Hematopoietic multipotent progenitor cell treated with erythropoietin and hydrocortisone succinate and interleukin-3 and kit ligand, for 15 days (in vitro differentiated cells): Measurements from ENCODE around the gene TSPYL2.
A peak's percentile ranks its signal among the peaks of the same experiment; 100 is the strongest.

Experiments used
- DNase-seq: peaks from one replicate; pipeline ENCODE4 v3.0.0-alpha.2; 2015; ENCODE audit warnings: low spot score

TSPYL2 gene

GRCh38 chrX:53081925-53082772, at the start of gene TSPYL2:
Gene TSPYL2, plus strand, starts transcription at chrX:53082367. Its CDS starts 132 bp downstream, at chrX:53082499.
- peak; percentile 80 for DNase-seq

- DNase-seq, result no peak
Observed at GRCh38 chrX:53036149-53036548, 46.0 kb upstream of the TSPYL2 start.

DNA sequence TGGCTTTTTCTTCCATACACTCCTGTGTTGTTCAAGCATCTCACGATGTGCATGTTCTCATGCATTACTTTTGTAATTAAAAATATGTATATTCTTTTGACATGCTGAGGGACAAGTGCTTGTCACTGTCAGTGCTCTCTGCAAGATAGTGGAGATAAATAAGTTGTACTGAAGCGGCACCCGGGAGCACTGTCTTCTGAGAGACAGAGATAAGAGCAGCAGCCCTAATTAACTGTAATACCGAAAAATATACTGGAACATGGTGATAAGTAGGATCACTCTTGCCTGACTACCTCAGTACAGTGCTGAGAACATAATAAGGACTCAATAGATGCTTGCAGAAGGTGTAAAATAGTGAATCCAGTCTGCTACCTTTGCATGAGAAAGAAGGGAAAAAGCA, 42.9 kb upstream of the TSPYL2 start:
- peak; percentile 61 for DNase-seq

DNA sequence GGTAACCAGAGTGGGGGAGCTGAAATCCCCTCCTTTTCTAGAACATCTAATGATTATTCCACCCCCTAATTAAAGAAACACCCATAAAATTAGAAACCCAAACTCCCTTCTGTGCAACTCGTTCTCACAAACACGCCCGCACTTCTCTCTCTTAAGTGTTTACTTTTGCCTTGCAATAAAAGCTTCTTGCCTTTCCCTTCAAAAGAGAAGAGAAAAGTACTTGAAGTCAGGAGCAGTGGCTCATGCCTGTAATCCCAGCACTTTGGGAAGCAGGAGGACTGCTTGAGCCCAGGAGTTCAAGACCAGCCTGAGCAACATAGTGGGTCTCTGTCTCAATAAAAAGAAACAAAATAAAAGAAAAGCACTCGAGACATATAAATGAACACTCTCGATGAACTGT, 37.2 kb upstream of the TSPYL2 start:
- no peak for DNase-seq

GRCh38 chrX:53047228-53047627, 34.9 kb upstream of the TSPYL2 start:
- no peak for DNase-seq

- DNase-seq, result no peak
Observed at GRCh38 chrX:53048169-53049126, 33.7 kb upstream of the TSPYL2 start, which contains the start of gene GPR173. Gene GPR173, plus strand, starts transcription at chrX:53048789. Its CDS starts 27,833 bp downstream, at chrX:53076622.

- DNase-seq, result no peak
Observed at GRCh38 chrX:53049127-53049517, 33.0 kb upstream of the TSPYL2 start.

DNA sequence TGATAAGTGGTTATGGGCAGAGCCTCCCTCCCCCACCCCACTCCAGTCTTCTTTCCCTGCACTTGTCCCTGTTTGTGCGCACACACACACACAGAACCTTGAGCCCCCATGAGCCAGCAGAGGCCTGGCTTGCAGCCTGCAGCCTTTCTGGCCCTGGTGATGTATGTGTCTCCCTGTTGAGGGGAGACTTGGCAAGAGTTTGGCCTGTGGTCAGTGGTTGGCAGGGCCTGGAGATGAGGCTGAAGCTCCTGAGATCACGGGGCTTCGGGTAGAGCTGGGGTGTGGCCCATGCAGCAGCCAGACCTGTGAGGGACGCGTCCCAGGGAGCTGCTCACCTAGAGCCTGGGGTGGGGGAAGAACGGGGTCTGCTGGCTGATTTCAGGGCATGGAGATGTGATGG, 31.3 kb upstream of the TSPYL2 start:
- no peak for DNase-seq

DNA sequence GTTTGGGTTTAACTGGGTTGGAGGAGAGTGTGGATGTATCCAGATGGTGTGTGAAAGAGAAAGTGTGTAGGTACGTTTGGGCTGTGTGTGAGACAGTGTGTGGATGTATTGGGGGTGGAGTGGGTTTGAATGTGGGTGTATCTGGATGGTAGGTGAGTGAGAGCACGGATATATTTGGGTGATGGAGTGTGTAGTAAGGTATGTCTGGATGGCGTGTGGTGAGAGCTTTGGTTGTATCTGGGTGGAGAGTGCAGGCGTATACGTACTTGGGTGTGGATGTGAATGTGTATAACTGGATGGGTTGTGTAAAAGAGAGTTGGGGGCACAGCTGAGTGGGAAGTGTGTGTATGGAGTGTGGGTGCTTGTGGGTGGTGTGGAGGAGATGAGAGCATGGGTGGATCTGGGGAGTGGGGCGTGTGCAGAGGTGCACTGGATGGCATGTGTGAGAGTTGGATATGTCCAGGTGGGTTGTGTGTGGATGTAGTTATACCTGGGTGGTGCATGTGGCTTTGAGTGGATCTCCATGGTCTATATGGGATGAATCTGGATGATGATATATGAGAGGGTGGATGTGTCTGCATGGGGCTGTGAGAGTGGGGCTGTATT, 26.8 kb upstream of the TSPYL2 start:
- DNase-seq, result no peak

GRCh38 chrX:53056292-53056691, 25.9 kb upstream of the TSPYL2 start:
- no peak for DNase-seq

DNA sequence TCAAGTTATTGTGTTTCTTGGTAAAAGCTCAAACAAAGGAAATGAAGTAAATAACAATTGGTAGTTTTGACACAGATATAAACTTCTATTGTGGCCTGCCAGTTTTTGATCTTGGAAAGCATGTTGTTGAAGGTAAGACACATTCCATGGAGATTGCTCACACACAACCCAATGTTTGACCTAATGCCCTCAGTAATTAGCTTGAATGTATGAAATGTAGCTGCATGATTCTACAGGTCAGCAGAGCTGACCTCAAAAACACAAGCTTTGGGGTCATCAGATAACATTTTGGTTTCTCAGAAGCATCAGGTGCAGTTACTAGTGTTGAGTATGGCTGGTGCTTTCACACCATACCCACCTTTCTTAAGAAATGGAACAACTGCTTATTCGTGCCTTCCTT, 17.1 kb upstream of the TSPYL2 start:
- DNase-seq, result no peak

- DNase-seq, result no peak
Observed at GRCh38 chrX:53071064-53071463, 11.1 kb upstream of the TSPYL2 start.

DNA sequence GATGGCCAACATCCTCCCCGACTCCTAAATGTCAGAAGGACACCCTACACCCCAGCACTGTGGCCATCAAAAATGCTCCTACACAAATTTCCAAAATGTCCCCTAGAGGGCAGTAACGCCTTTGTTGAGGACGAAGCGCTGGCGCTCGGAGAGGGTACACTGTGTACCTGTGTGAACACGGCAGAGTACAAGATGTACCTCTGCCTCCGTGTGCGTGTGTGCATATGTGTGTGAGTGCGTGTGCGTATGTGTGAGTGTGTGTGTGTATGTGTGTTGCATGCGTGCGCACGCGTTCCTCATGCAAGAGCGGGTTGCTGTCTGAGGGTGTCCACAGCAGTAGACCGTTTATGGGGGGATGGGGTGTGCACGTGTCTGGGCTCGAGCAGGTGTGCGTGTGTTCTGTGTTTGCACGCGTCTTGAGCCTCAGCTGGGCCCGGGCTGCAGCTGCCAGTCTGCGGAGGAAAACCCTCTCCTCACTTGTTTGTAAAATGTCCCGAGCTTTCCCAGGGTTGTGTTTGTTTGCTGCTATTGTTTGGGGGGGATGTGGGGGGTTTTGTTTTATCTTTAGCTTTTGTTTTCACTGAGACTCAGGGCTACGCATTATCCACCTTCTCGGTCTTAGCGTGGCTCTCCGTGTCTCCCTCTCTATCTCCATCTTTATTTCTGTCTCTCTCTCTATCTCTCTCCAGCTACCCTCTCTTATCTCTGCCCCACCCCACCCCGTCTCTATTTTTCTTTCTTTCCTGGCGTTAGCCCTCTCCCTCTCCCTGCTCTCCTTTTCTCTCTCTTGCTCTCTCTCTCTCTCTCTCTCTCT, 10.4 kb upstream of the TSPYL2 start:
- DNase-seq, result peak; percentile 74

DNA sequence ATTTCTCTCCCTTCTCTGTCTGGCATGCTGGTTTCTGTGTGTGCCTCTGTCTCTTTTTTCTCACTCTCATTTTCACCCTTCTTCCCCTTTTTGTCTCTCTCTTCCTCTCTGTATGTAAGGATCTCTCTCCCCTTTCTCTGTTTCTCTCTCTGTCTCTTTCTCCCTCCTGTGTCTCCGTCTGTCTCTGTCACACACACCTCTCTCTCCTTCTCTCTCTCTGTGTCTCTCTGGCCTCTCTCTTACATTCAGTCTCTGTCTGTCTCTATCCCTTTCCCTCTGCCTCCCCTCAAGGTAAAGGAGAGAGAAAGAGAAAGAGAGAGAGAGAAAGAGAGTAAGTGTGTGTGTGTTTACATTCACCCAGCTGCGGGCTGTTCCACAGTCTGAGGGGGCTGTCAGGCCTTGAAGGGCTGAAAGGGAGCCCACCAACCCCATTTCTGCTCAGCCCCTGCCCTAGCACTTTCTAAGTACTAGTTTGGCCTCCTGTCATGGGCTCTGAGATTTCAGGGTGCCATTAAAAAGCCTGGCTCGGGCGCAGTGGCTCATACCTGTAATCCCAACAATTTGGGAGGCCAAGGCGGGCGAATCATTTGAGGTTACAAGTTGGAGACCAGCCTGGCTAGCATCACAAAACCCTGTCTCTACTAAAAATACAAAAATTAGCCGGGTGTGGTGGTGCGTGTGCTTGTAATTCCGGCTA, 9.6 kb upstream of the TSPYL2 start:
- DNase-seq, result no peak

DNA sequence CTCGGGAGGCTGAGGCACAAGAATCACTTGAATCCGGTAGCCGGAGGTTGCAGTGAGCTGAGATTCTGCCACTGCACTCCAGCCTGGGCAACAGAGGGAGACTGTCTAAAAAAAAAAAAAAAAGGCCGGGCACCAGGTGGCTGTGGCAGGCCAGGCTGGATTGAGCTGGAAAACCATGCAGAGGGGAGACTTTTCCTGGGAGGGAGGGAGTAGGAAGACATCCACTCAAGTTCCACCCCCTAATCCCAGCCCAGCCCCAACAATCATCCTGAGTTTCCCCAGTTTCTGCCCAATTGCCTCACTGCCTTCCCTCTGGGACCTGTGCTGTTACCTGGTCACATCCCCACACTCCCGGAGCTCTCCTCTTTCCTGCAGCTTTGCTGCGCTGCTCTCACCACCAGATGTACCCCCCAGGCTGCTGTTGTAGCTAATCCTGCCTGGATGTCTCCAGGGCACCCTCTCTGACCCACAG, 9.0 kb upstream of the TSPYL2 start:
- no peak for DNase-seq

GRCh38 chrX:53075011-53075410, 7.2 kb upstream of the TSPYL2 start:
- DNase-seq, result no peak

GRCh38 chrX:53076671-53077070, 5.5 kb upstream of the TSPYL2 start:
- DNase-seq, result no peak

GRCh38 chrX:53077207-53078197, 4.7 kb upstream of the TSPYL2 start:
- DNase-seq, result no peak

- DNase-seq, result no peak
Observed at GRCh38 chrX:53078943-53079342, 3.2 kb upstream of the TSPYL2 start.
